Lung (tissue), 12 donors: Measurements from ENCODE around the gene GRIK2. TPM values are rescaled to one million over a fixed set of nuclear protein-coding genes. Genes with fewer than 3 reads are reported as not detected.

Experiments
- ATAC-seq: fragments of 200-7000 bp; cut with Tn5 transposase; one replicate; pipeline ENCODE4 v1.9.1; 2020; ENCODE audit warnings: moderate number of reproducible peaks; ENCODE audit not compliant: insufficient read depth, low FRiP score
- DNase-seq, 3 donors: peaks; one replicate each; pipeline ENCODE4 v3.0.0-alpha.2; 2013 to 2017
- H3K27ac ChIP-seq, 2 donors: one replicate each; pipeline ENCODE4 v1.5.1; 2013; ENCODE audit warnings: mild to moderate bottlenecking in 2 of 2, moderate library complexity in 2 of 2, control low read depth in 1 of 2, inconsistent platforms in 1 of 2, low read depth in 1 of 2, low read length in 1 of 2
- H3K27me3 ChIP-seq, 3 donors: one replicate each; pipeline ENCODE4 v1.5.1; 2013; ENCODE audit warnings: low read length in 2 of 3; ENCODE audit not compliant: control insufficient read depth in 3 of 3, insufficient read depth in 3 of 3
- H3K36me3 ChIP-seq, 4 donors: one replicate each; pipeline ENCODE4 v1.5.1; 2013; ENCODE audit warnings: low read length in 4 of 4, mild to moderate bottlenecking in 1 of 4, moderate library complexity in 1 of 4; ENCODE audit not compliant: control insufficient read depth in 4 of 4, insufficient read depth in 4 of 4
- H3K4me1 ChIP-seq, 5 donors: one replicate each; pipeline ENCODE4 v1.5.1; 2013; ENCODE audit warnings: low read length in 5 of 5, mild to moderate bottlenecking in 2 of 5, moderate library complexity in 1 of 5; ENCODE audit not compliant: control insufficient read depth in 5 of 5, insufficient read depth in 5 of 5
- H3K4me3 ChIP-seq: one replicate; pipeline ENCODE4 v1.5.1; 2013; ENCODE audit warnings: mild to moderate bottlenecking, control low read depth, moderate library complexity
- H3K9ac ChIP-seq, 2 donors: one replicate each; pipeline ENCODE4 v1.5.1; 2013; ENCODE audit warnings: low read length in 2 of 2, control low read depth in 1 of 2; ENCODE audit not compliant: insufficient read depth in 1 of 2
- H3K9me3 ChIP-seq, 4 donors: one replicate each; pipeline ENCODE4 v1.5.1; 2013; ENCODE audit warnings: low read length in 3 of 4, mild to moderate bottlenecking in 1 of 4, moderate library complexity in 1 of 4; ENCODE audit not compliant: control insufficient read depth in 4 of 4, insufficient read depth in 3 of 4
- CTCF ChIP-seq: IDR thresholded peaks from 2 replicates; pipeline ENCODE4 v1.5.1; 2012; ENCODE audit warnings: mild to moderate bottlenecking; ENCODE audit errors: control extremely low read depth, extremely low read depth
- WGBS, 2 donors: extraction: QIAGEN DNeasy Blood & Tissue Kit; methylation state at CpG; one replicate each; pipeline ENCODE4 v1.1.7; 2013; 5-methylcytosine and 5-hydroxymethylcytosine counted together
- polyA plus RNA-seq, 2 donors: library from polyadenylated mRNA; stranded (reverse); fragments of 200-250 nt; gene quantifications; one replicate each; pipeline ENCODE4 v1.2.1, GENCODE V29; 2013
- total RNA-seq, 2 donors: library from RNA; depleted of rRNA in 1 of 2; stranded (reverse); fragments of >200 nt in 1 of 2; gene quantifications; one replicate each; pipeline ENCODE4 v1.2.1, GENCODE V29; 2014 to 2021
- donor health status: control.
- donor health status: control.
- donor health status: Bipolar disorder and iron deficiency.
- donor health status: healthy.
- donor health status: DM: yes; HTN: yes; CAD: no.

GRIK2 gene
- total and polyA plus RNA-seq, 4 donors: 0.09 to 5.1 (median 0.67) TPM

GRCh38 chr6:102026649-102027048 is 633.1 kb downstream of the GRIK2 start:
- Histone ChIP-seq H3K27ac (no peak overlapping the region), H3K9ac (no peak overlapping the region), H3K4me1 (no peaks in the 10 kb centered on the region), H3K36me3 (no peaks in the 10 kb centered on the region), H3K9me3 (no peaks in the 10 kb centered on the region), H3K27me3 (no peaks in the 10 kb centered on the region), H3K4me3 (no peak overlapping the region)
- TF ChIP-seq CTCF: no peak
- ATAC-seq (no peak), DNase-seq (no peak)

- WGBS, 2 donors: 72 to 85% methylated on average over 2 of the region's 2 CpGs
- no peaks in the 10 kb centered on the region for H3K36me3 ChIP-seq
- ATAC-seq (no peak), DNase-seq (no peak)
- no peaks in the 10 kb centered on the region for H3K27me3 ChIP-seq
- TF ChIP-seq CTCF: no peak
- no peak overlapping the region for H3K4me3 ChIP-seq
- H3K27ac ChIP-seq: no peak overlapping the region
- H3K9ac ChIP-seq: no peak overlapping the region
- no peaks in the 10 kb centered on the region for H3K4me1 ChIP-seq
- no peaks in the 10 kb centered on the region for H3K9me3 ChIP-seq
Observed at GRCh38 chr6:102028176-102028575, 634.7 kb downstream of the GRIK2 start.

GRCh38 chr6:102038964-102039363 is 645.5 kb downstream of the GRIK2 start:
- no peak overlapping the region for H3K4me3 ChIP-seq
- ATAC-seq: no peak
- H3K36me3 ChIP-seq: no peaks in the 10 kb centered on the region
- WGBS, 2 donors: 60 to 61% methylated on average over 3 of the region's 3 CpGs
- H3K4me1 ChIP-seq: no peaks in the 10 kb centered on the region
- TF ChIP-seq CTCF: no peak
- no peak overlapping the region for H3K27ac ChIP-seq
- peaks cover 0 to 2% (median 0%) of the 10 kb centered on the region in 4 donors for H3K9me3 ChIP-seq
- H3K9ac ChIP-seq: no peak overlapping the region
- no peak for DNase-seq
- no peaks in the 10 kb centered on the region for H3K27me3 ChIP-seq

GRCh38 chr6:102039441-102039840 is 645.9 kb downstream of the GRIK2 start:
- no peak overlapping the region for H3K27ac ChIP-seq
- 75 to 85% methylated on average over 3 of the region's 3 CpGs for WGBS, 2 donors
- H3K4me3 ChIP-seq: no peak overlapping the region
- H3K27me3 ChIP-seq: no peaks in the 10 kb centered on the region
- no peak overlapping the region for H3K9ac ChIP-seq
- H3K9me3 ChIP-seq: peaks cover 0 to 2% (median 0%) of the 10 kb centered on the region in 4 donors
- no peak for TF ChIP-seq CTCF
- no peak for DNase-seq
- no peaks in the 10 kb centered on the region for H3K4me1 ChIP-seq
- no peak for ATAC-seq
- H3K36me3 ChIP-seq: no peaks in the 10 kb centered on the region
